Suprapubic skin (tissue), 3 donors: ENCODE data around the gene OR5J2.

Experiments
- EP300 ChIP-seq: sonication (generic); formaldehyde crosslinking; IDR thresholded peaks from one replicate; pipeline ENCODE4 v1.6.1; 2017; ENCODE audit warnings: antibody characterized with exemption
- POLR2A ChIP-seq, 2 donors: fragments of 450-650 bp; IDR thresholded peaks; one replicate each; pipeline ENCODE4 v1.6.1; 2017; ENCODE audit warnings: antibody characterized with exemption in 2 of 2, mild to moderate bottlenecking in 2 of 2, moderate library complexity in 2 of 2
- TF ChIP-seq, protein P1 (sequence below), 2 donors: fragments of 200-600 bp in 1 of 2; fragments of 450-650 bp in 1 of 2; sonication (generic) in 1 of 2; IDR thresholded peaks; one replicate each; pipeline ENCODE4 v1.5.1; 2016 to 2019; ENCODE audit warnings: antibody characterized with exemption in 2 of 2, mild to moderate bottlenecking in 1 of 2, moderate library complexity in 1 of 2

DNA sequence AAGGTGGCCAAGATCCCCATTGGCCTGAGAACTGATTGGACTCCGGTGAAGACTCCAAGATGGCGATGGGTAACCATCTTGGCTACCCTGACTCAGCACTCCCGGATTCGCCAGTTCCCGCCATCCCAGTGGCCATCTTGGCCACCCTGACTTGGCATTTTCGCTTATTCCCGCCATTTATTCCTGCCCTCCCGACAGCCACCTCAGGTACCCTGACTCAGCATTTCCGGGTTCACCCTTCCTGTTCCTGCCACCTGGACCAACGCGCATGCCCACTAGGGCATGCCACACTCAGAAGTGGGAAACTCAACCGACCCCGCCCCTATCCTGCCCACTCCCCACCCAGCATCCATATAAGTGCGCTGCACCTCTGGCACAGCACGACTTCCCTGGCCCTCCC, 24.1 kb upstream of the OR5J2 start:
- TF ChIP-seq, protein P1, sequence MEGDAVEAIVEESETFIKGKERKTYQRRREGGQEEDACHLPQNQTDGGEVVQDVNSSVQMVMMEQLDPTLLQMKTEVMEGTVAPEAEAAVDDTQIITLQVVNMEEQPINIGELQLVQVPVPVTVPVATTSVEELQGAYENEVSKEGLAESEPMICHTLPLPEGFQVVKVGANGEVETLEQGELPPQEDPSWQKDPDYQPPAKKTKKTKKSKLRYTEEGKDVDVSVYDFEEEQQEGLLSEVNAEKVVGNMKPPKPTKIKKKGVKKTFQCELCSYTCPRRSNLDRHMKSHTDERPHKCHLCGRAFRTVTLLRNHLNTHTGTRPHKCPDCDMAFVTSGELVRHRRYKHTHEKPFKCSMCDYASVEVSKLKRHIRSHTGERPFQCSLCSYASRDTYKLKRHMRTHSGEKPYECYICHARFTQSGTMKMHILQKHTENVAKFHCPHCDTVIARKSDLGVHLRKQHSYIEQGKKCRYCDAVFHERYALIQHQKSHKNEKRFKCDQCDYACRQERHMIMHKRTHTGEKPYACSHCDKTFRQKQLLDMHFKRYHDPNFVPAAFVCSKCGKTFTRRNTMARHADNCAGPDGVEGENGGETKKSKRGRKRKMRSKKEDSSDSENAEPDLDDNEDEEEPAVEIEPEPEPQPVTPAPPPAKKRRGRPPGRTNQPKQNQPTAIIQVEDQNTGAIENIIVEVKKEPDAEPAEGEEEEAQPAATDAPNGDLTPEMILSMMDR (IDR thresholded peaks at IDR 0.05): no peak
- TF ChIP-seq POLR2A (IDR thresholded peaks at IDR 0.05) (no peak), EP300 (no peak)
